ENCODE measurements around the gene TRNAU1AP.
"Not testable (repeated sequence)": the region's sequence is repeated elsewhere in the genome, so short reads cannot be mapped to it uniquely, and the experiment has no call there.

TRNAU1AP gene

DNA sequence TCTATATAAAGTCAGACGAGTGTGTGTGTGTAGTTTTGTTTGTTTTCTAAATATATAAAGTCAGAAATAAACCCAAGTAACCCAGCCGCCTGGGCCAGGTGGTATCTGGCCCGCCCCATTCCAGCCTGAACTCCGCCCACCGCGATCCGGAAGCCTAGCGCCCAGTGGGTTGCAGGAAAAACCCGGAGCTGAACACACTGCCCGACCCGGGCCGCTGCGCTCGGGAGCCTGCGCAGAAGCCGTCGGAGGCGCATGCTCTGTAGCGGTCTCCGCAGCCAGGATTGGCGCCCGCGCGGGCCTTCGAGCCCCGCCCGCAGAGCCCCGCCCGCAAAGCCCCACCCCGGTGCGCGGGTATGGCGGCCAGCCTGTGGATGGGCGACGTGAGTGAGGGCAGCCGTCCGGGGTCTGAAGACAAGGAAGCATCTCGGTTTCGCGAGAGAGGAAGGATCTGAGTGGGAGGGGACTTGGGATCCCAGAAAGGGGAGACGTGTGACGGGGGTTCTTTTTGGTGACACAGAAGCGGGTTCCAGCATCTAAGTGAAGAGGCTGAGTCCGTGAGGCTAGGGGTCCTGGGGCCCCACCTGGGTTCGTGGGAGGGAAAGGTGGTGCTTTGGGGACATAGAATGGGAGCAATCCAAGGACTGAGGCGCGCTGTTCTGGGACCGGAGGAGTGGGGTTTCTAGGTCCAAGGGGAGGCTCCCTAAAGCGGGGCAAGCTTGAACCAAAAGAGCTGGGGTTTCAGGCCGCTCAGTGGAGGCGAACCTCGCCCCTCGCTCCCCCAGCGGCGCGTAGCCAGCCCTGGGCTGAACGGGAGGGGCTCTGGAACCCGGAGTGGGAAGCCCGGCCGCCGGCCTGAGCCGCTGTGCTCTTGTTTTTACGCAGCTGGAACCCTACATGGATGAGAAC, at the start of gene TRNAU1AP:
Gene TRNAU1AP, plus strand, starts transcription at position 328 of the 906 bp plus-strand sequence. Its CDS starts 26 bp downstream, at position 354.
- DNase-seq = peak; percentile 91 to 97 (median 96)

DNA sequence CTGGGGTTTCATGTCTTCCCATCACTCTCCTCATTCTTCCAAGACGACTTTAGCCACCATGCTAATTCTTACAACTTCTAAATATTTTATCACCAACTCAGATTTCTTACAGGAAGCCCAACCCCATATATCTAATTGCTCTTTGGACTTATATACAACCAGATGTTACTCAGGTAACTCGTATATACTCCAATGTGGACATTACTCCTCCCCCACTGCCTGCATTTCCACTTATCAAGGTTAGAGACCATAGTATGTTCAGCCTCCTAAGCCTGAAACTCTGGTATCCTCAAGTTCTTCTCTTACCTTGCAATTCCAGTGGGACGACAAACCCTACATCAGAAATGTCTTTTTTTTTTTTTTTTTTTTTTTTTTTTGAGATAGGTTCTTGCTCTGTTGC, 49.8 kb upstream of the TRNAU1AP start:
- no peak for DNase-seq

DNA sequence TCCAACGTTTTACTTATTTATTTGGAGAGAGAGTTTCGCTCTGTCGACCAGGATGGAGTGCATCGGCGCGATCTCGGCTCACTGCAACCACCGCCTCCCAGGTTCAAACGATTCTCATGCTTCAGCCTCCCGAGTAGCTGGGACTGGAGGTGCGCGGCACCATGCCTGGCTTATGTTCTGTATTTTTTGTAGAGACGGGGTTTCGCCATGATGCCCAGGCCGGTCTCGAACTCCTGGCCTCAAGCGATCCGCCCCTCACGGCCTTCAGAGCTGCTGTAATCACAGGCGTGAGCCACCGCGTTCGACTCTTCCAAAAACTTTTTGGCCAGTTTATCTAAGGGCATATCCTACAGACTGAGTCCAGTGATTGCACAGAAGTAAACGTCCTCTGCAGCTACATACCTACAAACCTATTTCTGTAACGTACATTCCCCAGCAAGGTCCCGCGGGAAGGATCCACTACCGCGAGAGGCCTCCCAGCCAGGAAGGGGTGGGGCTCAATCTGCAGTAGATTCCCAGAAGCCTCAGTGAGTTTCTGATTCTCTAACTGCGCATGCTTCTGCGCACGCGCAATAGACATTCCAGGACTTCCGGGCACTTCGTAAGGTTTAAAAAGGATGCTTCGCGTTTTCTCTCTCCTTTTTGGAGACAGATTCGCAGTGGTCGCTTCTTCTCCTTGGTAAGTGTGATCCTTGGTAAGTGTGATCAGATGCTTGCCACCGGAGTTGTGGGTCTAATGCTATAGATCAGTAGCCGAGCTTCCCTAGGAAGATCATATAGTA, 47.3 kb upstream of the TRNAU1AP start, which contains the start of gene RCC1:
Gene RCC1, plus strand, starts transcription at position 638 of the 782 bp plus-strand sequence. CDS start 23,824 bp downstream, outside the sequence.
- peak; percentile 77 to 89 (median 84) for DNase-seq

DNA sequence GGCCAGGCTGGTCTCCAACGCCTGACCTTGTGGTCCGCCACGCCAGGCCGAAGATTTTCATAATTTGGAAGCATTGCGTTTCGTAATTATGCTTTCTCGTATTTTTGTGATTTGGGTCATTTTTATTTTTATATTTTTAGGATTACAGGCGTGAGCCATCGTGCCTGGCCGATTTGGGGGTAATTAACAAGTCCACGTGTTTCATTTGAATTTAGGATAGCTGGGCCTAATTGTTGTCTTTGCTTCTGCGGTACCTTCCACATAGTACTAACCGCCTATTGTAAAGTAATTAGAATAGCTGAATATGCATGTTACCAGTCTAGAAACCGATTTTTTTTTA, 46.0 kb upstream of the TRNAU1AP start:
- no peak for DNase-seq

DNA sequence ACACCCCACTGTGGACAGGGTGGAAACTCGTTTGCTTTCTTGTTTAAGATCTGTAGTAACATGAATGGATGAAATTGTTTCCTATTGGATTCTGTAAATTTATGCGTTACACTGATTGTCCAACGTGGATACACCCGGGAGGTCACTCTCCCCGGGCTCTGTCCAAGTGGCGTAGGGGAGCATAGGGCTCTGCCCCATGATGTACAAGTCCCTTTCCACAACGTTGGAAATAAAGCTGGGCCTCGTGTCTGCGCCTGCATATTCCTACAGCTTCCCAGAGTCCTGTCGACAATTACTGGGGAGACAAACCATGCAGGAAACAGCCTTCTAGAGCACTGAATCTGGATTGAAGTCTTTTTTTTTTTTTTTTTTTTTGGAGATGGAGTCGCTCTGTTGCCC, 45.6 kb upstream of the TRNAU1AP start:
- DNase-seq = no peak

DNA sequence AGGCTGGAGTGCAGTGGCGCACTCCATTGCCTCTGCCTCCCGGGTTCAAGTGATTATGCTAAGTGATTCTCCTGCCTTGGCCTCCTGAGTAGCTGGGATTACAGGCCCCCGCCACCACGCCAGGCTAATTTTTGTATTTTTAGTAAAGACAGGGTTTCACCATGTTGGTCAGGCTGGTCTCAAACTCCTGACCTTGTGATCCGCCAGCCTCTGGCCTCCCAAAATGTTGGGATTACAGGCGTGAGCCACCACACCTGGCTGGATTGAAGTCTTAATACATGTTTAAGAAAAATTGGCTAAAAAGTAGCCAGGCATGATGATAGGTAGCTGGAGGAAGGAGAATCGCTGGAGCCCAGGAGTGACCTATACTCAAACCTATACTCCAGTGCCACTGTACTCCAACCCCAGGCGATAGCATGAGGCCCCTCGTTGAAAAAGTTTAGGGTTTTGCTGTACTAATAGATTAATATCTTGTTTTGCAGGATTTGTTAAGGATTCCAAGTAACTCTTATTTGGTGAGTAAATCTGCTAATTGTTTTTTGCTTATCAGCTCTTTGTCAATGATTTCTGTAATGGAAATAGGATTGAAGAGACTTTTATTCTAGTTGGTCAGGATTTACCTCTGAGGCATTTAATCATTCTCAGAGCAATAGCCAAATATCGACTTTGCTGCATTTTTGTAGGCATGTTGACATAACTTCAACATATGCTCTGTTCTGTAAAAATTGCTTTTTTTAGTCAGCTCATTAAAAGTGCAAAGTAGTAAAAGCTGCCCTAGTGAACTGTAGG, 45.0 kb upstream of the TRNAU1AP start:
- no peak for DNase-seq

DNA sequence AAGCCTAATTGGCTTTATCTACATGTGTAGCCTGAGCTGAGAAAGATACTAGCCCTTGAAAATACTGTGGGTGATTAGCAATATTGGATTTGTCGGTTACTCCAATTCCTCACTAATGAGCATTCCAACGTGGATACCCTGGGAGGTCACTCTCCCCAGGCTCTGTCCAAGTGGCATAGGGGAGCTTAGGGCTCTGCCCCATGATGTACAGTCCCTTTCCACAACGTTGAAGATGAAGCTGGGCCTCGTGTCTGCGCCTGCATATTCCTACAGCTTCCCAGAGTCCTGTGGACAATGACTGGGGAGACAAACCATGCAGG, 44.5 kb upstream of the TRNAU1AP start:
- DNase-seq = no peak

DNA sequence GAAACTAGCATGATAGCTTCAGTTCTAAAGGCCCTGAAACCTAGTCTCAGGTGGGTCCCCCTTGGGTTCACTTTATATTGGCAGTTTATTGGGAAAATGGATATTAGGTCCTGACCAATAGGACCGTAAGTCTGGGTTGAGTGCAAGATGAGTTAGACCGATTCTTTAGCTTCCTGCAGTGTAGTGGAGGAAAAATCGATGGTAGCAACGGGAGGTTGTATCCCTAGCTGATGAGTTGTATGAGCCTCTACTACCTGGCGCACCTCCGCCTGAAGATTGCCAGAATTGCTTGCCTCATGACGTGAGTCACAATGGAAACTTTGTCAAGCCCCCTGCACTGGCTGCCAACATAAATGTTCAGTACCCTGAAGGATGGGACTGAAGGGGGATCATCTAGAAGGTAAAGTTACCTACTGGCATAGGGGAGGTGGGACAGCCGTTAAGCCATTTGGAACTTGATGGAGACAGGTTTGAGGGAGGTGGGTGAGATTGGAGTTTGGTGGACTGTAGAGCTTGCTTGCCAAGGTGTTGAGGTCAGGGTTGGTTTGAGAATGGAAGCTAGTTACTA, 43.1 kb upstream of the TRNAU1AP start:
- peak in 1 of 4 experiments; percentile 30 for DNase-seq

DNA sequence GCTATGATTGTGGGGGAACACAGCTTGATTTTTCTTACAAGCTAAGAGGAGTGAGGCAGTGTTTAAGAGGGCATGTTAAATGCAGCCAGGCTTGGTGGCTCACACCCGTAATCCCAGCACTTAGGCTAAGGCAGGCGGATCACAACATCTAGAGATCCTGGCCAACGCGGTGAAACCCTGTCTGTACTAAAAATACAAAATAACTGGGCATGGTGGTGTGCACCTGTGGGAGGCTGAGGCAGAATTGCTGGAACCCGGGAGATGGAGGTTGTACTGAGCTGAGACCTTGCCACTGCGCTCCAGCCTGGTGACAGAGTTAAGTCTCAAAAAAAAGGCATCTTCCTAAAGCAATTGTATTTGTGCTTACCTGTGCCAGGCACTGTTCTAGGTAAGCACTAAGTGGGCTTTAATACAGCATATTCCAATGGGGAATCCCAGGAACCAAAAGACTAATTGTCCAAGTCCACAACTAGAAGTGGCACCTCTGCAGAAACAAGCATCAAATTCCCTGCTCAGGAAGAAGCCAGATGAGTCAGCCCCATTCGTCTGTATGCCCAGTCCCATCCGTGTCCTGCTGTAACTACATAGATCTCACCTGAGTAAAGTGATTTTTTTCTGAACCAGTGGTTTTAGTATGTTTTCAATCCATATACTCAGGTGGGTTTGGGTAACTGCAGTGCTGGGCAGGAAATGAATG, 42.5 kb upstream of the TRNAU1AP start:
- no peak for DNase-seq

DNA sequence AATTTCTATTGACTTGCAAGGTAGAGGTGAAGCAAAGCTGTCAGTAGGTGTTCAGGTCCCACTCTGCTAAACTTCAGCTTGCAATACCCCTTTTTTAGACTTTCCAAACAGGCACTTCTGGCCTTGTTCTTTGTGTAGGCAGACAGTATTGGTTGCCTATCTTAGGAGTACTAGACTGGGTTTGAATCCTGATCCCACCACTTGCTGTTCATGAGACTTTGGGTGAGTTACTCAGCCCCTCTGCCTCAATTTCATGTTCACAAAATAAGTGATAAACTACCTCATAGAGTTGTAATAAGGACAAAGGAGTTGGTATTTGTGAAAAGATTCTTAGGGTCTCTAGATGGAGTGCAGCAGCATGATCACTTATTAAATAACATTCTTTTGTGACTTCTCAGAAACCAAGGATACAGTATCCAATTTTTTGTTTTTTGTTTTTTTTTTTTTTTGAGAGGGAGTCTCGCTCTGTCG, 41.9 kb upstream of the TRNAU1AP start:
- DNase-seq = no peak

DNA sequence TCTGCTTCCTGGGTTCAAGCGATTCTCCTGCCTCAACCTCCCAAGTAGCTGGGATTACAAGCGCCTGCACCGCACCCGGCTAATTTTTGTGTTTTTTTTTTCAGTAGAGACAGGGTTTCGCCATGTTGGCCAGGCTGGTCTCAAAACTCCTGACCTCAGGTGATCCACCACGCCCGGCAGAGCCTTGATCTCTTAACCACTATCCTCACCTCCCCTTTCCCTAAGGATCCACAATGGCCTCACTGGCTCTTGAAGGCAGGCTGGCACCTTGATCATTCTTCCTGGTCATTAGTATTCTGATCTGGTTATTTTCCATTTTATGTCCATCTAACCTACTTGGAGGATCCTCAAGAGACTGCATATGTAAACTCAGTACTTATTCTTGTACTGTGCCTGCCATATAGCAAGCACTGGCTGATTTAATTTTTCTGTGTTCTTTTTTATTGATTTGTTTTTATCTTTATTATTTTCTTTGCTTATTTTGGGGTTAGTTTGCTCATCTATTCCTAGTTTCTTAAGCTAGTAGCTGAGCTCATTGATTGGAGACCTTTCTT, 40.8 kb upstream of the TRNAU1AP start:
- no peak for DNase-seq

DNA sequence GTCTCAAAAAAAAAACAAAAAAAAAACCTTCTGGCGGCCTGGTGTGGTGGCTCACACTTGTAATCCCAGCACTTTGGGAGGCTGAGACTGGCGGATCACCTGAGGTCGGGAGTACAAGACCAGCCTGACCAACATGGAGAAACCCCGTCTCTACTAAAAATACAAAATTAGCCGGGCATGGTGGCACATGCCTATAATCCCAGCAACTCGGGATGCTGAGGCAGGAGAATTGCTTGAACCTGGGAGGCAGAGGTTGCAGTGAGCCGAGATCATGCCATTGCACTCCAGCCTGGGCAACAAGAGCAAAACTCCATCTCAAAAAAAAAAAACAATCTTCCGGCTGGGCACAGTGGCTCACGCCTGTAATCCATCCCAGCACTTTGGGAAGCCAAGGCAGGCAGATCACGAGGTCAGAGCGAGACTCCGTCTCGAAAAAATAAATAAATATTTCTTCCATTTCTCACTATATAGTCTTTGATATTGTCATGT, 38.4 kb upstream of the TRNAU1AP start:
- not testable (repeated sequence) for DNase-seq

DNA sequence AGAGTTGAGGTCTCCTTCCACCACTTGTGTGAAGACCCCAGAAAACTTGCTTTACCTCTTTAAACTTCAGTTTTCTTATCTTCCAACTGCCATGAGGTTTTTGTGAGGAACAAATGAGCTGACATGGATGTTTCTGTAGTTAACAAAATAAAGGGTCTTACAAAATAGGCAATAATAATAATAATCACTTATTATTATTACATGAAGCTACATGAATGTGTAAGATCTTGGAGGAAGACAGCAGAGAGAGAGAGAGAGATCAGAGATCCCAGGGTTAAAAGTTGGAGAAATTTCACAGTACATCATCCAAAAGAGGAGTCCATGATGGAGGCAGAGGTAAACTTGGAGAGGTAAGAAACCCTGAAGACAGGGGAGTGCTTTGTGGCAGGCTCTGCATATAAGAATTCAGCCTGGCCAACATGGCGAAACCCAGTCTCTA, 36.3 kb upstream of the TRNAU1AP start:
- DNase-seq = no peak

DNA sequence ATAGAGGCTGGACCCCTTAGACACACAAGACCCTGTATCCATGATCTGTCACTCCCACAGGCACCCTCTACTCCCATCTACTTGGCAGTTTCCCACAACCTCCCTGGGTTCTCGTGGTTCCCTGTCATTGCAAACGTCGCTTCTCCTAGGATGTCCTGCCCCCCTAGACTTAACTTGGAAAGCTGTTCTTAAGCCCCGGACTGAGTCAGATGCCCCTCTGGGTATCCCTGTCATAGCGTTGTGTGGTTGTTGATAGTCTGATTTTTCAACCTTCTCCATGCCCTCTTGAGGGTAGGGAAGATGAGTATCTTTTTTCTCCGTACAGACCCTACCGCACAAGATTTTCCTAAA, 35.3 kb upstream of the TRNAU1AP start:
- no peak for DNase-seq

DNA sequence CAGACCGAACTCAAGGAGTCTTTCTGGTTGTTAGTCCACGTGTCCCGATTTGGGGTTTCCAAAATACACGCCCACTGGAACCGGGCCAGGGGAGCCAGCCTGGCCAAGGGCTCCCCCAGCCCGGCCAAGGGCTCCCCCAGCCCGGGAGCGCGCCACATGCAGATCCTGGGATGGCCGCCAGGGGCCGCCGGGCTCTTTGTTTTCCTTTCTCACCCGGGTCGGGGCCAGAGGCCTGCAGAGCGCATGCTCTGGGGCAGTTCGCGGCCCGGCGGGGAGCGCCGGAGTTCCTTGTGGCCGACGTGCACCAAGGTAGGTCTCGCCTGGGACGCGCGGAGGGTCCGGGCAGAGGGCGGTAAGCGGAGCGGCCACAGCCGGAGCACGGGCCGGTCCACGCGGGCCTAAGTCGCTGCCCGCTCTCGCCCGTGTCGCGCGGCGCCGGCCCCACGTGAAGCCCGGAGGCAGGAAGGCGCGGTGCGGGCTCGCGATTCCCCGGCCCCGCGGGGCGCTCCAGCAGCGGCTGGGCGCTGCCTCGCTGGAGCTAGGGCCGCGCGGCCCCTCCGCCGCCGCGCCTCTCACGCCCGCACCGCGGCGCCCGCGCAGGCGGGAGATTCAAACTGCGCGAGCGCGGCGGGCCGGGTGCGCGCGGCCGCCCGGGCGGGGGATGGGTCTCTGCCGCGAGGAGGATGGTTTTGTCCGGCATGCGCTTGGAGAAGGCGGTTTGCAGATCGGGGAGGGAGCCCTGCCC, 34.7 kb upstream of the TRNAU1AP start:
- DNase-seq = peak; percentile 80 to 85 (median 84)

DNA sequence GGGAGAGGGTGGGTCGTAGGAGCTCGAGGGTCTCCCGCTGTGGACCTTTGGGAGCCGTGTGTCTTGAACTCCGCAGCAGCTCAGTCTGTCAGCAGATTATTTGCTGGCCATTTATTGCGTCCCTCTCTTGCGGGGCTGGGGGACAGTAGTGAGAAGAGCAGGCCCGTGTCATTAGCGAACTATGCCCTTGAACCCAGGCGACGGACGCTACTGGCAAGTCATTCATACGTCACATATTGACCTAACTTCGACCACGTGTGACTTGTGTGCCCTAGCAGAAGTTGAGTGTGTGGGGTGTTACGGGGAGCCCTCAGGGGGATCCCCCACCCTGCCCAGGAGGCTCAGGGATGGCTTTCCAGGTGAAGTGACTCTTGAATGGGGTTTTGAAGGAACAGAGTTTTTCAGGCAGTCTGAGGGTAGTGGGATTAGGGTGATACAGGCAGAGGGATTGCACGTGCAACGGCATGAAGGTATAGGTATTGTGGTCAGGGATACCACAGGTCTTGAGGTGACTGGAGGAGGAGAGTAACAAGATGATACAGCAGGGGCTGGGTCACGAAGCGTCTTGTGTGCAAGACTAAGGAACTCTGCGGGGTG, 34.0 kb upstream of the TRNAU1AP start:
- no peak for DNase-seq

DNA sequence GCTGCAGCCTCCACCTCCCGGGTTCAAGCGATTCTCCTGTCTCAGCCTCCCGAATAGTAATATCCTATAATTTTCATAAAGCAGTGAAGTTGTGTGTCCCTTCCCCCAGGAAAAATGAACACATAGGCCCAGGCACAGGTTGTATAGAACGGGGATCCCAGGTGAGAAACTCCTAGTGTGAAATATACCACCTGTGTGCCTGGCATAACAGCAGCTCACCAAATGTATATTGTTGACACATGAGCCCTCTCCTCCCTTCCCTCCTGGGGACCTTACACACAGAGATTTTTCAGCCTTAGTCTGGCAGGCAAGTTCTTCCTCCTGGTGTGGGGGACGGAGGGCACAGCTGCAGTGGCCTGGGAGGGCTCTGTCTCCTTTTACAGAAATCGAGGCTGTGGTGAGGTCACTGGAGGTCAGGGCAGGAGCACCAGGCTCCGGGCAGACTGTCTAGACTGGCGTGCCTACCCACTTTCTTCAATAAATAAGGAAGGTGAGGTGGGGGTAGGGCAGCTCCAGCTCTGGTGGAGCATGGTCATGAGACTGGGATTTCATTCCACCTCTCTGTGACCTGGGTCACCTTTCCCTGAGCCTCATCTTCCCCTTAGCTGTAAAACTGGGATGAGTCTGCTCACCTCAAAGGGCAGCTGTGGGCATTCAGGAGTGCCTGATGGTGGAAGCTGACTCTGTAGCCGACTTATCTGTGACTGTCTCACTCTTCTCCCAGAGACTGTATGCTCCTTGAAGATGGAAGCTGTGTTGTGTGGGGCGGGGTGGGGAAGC, 32.7 kb upstream of the TRNAU1AP start:
- no peak for DNase-seq

DNA sequence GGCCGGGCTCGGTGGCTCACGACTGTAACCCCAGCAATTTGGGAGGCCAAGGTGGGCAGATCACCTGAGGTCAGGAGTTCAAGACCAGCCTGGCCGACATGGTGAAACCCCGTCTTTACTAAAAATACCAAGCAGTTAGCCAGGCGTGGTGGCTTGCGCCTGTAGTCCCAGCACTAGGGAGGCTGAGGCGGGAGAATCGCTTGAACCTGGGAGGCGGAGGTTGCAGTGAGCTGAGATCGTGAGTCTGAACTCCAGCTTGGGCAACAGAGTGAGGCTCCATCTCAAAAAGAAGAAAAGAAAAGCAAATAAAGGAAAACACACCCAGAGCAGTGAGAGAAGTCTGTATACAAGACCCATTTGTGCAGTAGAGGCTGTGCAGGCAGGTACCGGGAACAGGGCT, 32.1 kb upstream of the TRNAU1AP start:
- DNase-seq = not testable (repeated sequence)

DNA sequence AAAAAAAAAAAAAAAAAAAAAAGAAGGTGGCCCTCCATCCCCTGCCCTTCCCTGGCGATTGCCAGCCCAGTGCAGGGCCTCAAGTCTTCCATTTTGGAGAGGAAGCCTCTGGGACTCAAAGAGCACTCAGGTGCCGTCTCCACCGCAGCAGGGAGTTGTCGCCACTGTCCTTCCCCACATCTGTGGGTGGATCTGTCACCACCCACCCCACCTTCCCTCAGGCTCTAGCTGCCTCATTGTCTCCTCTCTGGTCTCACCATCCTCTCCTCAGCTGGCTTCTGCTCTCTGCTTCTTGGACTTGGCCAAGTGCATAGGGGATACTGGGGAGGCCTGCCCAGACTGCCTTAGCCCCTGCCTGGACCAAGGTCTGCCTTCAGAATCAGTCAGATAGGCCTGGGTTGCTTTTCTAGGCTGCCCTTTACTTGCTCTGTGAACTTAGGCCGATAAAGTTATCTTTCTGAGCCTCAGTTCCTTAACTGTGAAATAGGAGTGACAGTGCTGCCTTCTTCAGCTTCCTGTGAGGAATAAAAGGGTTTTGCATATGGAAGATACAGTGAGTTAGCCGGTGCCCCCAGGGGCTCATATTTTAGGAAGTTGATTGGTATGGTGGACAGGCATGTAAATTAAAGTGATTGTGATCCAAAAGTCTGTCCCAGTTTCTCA, 31.3 kb upstream of the TRNAU1AP start:
- DNase-seq = no peak
